ENCODE data around the gene HMGB3.

Gene HMGB3

GRCh38 chrX:150989420-150989819 lies 6.3 kb downstream of the HMGB3 start:
- H3K4me3 ChIP-seq (ENCODE audit: low read length), result no peak overlapping the region
- no peak for DNase-seq (ENCODE audit: low read depth)
- no peak for TF ChIP-seq CTCF (conservative IDR thresholded peaks at IDR 0.05; ENCODE audit: low read length)

- no peak for TF ChIP-seq CTCF (conservative IDR thresholded peaks at IDR 0.05; ENCODE audit: low read length)
- DNase-seq (ENCODE audit: low read depth), result no peak
- H3K4me3 ChIP-seq (ENCODE audit: low read length), result no peak overlapping the region
Observed at GRCh38 chrX:150990910-150991309, 7.8 kb downstream of the HMGB3 start.

GRCh38 chrX:151000861-151001331 lies 17.8 kb downstream of the HMGB3 start:
- no peak for TF ChIP-seq CTCF (conservative IDR thresholded peaks at IDR 0.05; ENCODE audit: low read length)
- peak; percentile 45 for DNase-seq (ENCODE audit: low read depth)

GRCh38 chrX:151004085-151004484 lies 20.9 kb downstream of the HMGB3 start:
- H3K4me3 ChIP-seq (ENCODE audit: low read length), result no peak overlapping the region
- peak; percentile 44 for TF ChIP-seq CTCF (conservative IDR thresholded peaks at IDR 0.05; ENCODE audit: low read length)
- peak; percentile 32 for DNase-seq (ENCODE audit: low read depth)

More at GRCh38 chrX:151000861-151001331, 17.8 kb downstream of the HMGB3 start:
- H3K4me3 ChIP-seq (ENCODE audit: low read length), result no peak overlapping the region

- no peak overlapping the region for H3K4me3 ChIP-seq (ENCODE audit: low read length)
- DNase-seq (ENCODE audit: low read depth), result no peak
- no peak for TF ChIP-seq CTCF (conservative IDR thresholded peaks at IDR 0.05; ENCODE audit: low read length)
Observed at GRCh38 chrX:151006410-151007109, 23.4 kb downstream of the HMGB3 start.

GRCh38 chrX:151009582-151009981 lies 26.4 kb downstream of the HMGB3 start:
- no peak for DNase-seq (ENCODE audit: low read depth)
- H3K4me3 ChIP-seq (ENCODE audit: low read length), result no peak overlapping the region
- TF ChIP-seq CTCF (conservative IDR thresholded peaks at IDR 0.05; ENCODE audit: low read length), result no peak

- H3K4me3 ChIP-seq (ENCODE audit: low read length), result no peak overlapping the region
- no peak for DNase-seq (ENCODE audit: low read depth)
- no peak for TF ChIP-seq CTCF (conservative IDR thresholded peaks at IDR 0.05; ENCODE audit: low read length)
Observed at GRCh38 chrX:151013164-151013743, 30.1 kb downstream of the HMGB3 start.
